ENCODE results near the gene ZBTB7B.

ZBTB7B gene

DNA sequence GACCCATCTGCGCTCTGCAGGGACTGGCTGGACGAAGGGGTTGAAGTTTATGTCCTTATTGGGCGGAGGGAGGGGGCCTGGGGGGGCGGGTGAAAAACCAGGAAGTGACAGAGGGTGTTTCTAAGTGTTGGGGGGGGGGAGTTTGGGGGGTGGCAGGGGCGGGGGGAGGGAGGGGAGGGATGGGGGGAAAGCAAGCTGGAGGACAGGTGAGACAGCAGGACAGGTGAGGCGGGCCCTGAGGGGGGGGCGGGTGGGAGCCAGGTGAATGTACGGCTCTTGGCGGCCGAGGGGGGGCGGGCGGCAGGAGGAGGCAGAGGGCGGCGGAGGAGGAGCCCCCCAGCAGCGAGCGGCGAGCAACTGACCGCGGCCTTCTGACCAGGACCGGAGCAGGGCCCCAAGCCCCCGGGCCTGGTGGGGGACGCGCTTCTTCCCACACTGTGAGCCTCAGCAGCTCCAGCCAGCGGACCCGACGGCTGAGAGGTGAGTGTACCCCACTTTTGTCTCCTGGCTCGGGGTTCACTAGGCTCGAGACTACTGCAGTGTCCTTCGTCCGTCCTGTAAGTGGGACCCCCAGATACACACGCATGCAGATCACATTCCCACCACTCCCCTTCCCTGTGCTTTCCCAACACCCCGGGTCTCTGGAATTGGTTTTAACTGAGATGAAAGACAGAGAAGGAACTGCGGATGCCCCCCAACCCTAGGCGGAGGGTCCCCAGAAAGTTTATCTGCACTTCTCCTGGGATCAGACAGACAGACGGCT, at the start of gene ZBTB7B:
Gene ZBTB7B, plus strand, starts transcription at position 339 of the 763 bp plus-strand sequence. CDS start 11,859 bp downstream, outside the sequence.
- peak; percentile 64 for DNase-seq

DNA sequence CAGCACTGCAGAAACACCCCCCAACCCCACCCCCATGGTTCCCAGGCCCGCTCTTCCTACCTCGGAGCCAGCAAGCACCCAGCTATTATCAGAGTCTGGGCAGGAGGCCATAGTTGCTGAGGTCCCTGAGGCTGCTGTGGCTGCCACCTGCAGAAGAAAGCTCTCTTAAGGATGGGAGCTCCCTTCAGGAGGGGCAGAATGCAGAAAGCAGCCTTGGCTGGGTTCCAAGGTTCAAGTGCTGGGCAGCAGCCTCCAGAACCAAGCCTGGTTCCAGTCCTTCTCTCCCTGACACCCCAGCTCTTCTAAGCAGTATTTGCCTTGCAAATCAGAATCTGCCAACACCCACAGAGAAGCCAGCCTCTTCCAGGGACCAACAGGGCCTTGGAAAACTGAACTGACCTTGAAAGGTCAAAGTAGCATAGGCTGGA, 49.0 kb upstream of the ZBTB7B start:
- no peak for DNase-seq

- no peak for DNase-seq
These were observed 48.1 kb upstream of the ZBTB7B start for GRCh38 chr1:154954541-154954940.

DNA sequence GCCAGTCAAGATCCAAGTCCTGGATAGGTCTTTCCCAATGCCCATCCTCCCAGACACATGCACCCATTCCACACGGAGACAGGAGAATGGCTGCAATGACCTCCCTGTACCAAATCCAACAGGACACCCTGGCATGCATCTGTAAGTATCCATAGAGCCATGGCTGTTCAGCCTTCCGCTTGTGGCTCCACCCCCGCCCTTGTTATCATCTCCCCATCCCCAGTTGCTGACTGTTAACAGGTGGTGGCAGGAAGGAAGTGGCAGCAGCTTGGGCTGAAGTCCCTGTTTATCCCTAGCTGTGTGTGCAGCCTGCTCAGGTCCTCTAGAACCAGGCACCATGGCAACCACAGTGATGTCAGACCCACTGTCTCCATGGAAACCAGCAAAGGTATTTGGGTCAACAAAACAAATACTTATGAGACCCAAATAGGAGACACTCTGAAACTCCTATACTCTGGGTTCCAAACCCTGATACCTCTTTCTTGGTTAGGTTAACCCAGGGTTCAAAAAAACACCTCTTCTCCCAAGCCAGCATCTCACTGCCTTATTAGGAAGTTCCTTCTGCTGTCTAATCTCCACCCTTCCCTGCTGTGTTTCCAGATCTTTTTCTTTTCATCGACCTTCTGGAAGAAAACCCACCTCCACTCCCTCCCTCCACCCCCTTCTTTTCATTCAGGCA, 47.4 kb upstream of the ZBTB7B start:
- DNase-seq, result peak; percentile 83

DNA sequence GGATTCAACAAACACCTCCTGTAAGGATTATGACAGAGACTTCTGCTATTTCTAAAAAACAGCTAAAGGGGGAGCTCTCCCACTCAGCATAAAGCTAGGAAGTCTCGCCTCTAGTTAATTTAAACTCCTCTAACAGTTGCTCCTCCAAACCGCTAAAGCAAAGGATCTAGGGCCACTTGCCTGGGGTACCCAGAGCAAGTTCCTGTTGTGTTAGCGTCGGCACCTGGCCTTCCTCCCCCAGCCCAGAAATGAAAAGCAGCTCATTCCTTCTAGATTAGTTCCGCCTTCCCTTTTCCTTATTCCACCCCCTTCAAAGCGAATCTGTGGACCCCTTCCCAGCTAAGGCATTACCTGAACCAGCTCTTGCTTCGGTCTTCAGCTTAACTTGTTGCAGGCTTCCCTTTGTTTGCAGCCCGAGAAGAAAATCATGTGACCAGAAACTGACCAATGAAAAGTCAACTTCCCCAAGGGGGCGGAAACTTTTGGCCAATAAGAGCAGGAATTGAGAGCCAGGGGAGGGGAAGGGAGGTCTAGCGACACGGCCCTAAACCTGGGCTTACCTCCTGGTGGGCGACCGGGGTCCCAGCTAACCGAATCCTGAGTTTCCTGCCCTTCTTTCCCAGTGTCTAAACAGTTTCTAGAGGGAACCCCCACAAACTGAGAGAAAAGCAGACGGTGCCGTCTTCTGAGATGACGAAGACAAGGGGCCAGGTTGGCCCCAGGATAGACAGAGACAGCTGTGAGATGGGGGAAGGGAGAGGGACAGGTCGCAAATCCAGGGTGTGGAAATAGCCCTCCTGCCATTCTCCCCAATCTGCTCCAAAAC, 46.7 kb upstream of the ZBTB7B start, which contains the start of gene PBXIP1:
Gene PBXIP1, minus strand, starts transcription at position 382 of the 826 bp plus-strand sequence. CDS start 2,378 bp downstream, outside the sequence.
- peak; percentile 76 for DNase-seq

GRCh38 chr1:154956544-154956941, 46.1 kb upstream of the ZBTB7B start:
- DNase-seq, result no peak

GRCh38 chr1:154957091-154957657, 45.4 kb upstream of the ZBTB7B start:
- no peak for DNase-seq

DNA sequence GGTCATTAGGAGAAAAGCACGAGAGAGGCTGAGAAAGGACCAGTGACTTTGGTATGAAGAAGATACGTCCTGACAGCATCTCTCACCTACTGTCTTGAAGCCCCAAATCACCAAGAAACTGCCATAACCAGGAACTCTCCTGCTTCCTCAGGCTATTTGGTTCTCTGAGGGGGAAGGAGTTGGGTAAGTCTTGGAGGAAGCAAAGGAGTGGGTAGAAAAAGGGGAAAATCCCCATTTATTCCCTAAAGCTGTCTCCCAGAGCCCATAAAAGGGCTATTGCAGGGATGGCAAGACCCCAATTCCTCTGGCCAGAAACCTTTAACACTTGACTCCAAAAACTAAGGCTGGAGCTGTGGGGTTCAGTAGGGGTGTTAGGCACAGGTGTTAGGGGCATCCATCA, 44.6 kb upstream of the ZBTB7B start:
- no peak for DNase-seq

DNA sequence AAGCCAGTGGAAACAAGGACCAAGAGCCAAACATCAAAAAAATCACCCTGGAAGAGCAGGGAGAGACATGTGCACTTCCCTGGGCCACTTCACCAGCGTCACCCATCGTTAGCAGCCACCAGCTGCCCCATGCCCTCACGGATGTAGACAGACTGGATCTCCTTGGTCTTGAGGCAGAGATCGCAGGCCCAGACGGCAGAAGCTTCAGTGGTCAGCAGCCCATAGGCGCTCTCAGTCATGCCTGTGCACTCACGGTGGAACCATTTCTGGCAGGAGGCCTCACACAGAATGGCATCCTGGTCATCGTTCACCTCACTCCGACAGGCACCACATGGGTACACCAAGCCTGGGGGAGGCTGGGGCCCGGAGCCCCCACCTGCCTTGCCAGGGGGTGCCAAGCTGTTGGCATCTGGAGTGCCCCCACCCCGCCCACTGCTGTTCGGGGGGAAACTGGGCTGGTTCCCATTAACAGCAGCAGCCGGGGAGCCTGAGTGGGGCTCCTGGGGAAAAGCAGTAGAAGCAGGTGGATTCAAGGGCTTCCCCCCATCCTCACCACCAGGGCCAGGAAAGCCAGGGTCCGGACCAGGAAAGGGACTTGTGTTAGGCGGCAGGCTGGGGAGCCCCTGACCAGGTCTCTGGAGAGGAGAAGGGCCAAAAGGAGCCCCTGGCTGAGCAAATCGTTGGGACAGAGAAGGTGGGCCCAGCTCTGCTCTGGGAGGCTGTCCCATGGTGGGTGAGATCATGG, 43.7 kb upstream of the ZBTB7B start:
- no peak for DNase-seq

DNA sequence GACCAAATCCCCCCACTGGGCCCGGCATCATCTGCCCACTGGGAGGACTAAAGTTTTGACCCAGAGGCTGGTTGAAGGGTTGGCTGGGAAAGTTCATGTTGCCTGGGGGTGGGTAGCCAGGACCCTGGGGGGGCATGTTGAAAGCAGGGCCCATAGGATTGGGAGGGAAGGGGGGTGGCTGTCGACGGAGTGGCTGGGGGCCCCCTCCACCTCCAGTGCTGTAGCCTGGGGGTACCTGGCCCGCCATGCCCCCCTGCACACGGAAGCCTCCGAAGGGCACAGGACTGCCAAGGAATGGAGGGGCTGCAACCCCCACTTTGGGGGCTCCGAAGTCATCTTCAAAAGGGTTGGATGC, 43.2 kb upstream of the ZBTB7B start:
- no peak for DNase-seq

DNA sequence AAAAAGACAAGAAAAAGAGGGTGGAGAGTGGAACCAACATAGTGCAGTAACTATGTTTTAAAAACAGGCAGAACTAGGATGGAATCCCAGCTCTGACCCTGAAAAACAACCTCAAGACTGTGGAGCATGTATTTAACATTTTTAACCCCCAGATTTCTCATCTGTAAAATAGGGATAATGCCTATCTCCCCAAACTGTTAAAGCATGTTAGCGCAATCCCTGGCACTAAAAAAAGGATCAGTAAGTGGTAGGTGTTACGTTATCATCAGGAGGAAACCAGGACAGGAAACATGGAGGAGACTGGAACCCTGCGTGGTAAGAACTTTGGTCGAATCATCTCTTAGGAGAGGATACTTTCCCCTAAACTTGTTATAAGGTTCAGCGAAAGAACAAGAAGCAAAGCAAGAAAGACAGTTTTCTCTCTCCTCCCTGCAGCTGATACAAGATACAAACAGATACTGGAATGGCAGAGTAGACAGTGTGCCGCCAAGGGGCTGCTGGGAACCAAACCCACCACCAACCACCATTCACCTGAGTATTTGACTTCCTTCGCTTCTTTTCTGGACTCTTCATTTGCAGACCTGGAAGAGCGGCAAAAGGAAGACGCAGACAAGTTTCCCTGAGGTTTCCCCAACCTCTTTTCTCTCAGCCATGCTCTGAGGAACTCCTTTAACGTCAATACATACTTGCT, 42.0 kb upstream of the ZBTB7B start:
- DNase-seq, result no peak

DNA sequence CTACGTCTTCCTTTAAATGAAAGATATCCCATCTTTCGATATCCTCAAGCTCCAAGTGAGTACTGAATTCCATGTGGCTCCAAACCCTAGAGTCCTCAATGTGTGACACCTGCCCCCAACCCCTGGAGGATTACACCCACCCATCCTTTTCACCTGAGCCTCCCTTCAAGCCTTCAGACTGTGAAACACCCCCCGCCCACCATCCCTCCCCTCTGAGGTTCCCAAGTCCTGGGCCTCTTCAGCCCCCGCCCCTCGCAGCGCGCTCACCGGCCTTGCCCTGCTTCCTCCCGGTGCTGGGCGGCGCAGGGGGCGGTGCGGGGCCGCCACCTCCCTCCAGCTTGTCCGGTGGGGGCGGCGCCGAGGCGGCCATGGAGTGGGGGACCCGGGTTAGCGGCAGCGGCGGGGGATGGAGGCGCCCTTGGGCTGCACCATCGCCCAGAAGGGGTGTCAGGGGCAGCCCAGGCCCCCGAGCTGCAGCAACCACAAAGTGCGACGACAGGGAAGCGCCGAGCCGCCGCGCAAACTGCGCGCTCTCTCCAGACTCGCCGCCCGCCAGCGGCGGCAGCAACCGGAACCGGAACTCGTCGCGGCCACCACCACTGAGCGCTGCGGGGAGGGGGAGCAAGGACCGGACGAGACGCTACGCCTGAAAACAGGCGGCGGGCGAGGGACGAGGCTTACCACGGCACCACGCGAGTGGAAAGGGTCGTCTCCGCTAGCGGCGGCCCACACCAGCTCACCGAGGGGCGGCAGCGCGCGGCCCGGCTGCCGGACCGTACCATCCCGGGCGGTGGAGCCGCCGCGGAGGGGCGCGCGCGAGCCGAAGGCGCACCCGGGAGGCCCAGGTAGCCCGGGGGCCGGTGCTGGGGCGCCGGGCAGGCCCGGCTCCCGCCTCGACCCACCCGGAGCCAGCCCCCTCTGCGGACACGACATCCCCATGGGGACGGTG, 41.1 kb upstream of the ZBTB7B start, which contains the start of gene PYGO2:
Gene PYGO2, minus strand, starts transcription at position 576 of the 949 bp plus-strand sequence. Its CDS starts 206 bp downstream, at position 370.
- DNase-seq, result peak; percentile 91

DNA sequence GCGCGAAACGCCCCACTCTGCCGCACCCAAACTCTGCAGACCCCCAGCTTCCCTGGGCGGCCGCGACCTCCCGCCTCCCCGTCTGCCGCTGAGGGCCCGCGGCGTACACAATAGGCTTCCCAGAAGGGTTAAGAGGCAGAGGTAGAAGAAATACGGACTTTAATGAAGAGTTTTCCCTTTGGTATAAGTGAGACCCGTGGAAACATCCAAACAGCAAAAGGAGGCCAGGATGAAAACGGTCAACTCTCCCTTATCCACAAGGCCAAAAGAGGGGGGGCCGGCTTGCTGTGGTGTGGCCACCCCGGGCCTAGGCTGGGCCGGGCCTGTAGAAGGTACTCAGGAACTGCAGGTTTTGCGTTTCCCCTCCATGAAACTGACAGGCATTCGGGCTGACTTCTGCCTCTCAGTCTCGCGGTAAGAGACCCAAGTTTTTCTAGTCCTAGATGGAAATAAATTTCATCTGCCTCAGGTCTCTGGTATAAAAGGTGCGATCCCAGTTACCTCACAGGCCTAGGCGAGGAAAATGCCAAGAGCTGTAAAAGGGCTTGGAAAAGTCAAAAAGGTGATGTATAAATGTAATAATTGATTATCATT, 40.3 kb upstream of the ZBTB7B start:
- DNase-seq, result no peak

GRCh38 chr1:154962795-154963330, 39.7 kb upstream of the ZBTB7B start:
- no peak for DNase-seq

GRCh38 chr1:154963643-154964042, 39.0 kb upstream of the ZBTB7B start:
- no peak for DNase-seq

DNA sequence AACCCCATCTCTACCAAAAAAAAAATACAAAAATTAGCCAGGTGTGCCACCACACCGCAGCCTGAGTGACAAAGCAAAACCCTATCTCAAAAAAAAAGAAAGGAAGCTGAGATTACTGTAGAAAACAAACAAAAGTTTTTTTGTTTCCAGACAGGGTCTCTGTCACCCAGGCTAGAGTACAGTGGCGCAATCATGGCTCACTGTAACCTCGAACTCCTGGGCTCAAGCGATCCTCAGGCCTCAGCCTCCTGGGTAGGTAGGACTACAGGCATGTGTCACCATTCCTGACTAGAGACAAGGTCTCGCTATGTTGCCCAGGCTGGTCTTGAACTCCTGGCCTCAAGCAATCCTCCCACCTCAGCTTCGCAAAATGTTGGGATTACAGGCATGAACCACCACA, 38.2 kb upstream of the ZBTB7B start:
- no peak for DNase-seq

DNA sequence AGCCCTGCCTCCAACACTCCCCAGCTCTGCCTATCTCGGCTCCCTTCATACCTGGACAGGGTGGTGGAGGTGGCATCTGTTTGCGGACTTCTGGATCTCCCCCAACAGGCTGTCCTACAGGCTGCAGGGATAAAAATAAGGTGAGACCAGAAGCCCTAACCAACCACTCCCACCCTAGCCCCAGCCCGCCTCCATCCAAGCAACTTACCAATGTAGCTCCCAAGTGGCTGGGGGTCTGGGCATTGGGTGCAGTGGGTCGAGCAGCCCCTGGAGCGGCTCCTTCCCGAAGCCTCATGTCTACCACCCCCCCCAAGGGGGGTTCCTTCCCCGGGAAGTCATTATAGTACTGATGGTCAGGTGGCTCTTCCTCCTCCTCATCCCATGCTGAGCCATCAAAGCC, 36.5 kb upstream of the ZBTB7B start:
- no peak for DNase-seq

- no peak for DNase-seq
These were observed 35.2 kb upstream of the ZBTB7B start for GRCh38 chr1:154967331-154967950.

DNA sequence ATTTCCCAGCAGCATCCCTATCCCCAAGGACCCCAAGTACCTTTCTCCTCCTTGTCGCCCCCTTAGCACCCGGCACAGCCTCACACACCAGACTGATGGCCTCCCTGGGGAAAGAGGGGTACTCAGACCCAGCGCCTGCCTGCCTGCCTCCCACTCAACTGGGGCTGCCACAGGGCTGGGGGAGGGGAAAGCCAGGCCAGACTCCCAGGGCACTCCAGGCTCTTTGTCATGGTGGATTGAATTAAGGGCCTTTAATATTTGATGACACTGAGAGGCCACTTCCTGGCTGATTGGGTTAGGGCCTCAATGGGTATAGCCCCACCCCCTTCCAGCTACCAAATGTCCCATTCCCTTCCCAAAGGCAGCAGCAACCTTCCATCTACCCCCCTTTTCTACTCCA, 33.9 kb upstream of the ZBTB7B start:
- no peak for DNase-seq
